ENCODE results near the gene ITIH1. TPM values are rescaled to one million over a fixed set of nuclear protein-coding genes. Genes with fewer than 3 reads are reported as not detected.

ITIH1 gene
- total RNA-seq, 1 experiment from 2014 or later: not detected

- Histone ChIP-seq H3K14ac (ENCODE audit: insufficient read depth, low read length) (no peak overlapping the region), H2AFZ (ENCODE audit: low read length) (no peak overlapping the region), H3K27ac (ENCODE audit: insufficient read length, low read depth, low read length) (no peak overlapping the region), H3K23me2 (ENCODE audit: insufficient read length, low read depth, low read length, poor library complexity, severe bottlenecking) (no peaks in the 10 kb centered on the region), H3K56ac (ENCODE audit: insufficient read length, low read depth, low read length) (no peak overlapping the region), H3K23ac (ENCODE audit: insufficient read length, low read depth, low read length) (no peak overlapping the region), H3K4me1 (ENCODE audit: insufficient read depth, low read length) (no peaks in the 10 kb centered on the region), H3K4ac (ENCODE audit: low read depth, low read length) (no peak overlapping the region), H2BK12ac (ENCODE audit: insufficient read length, low read depth, low read length) (no peak overlapping the region), H3K9ac (ENCODE audit: extremely low read depth, insufficient read length, low read length) (no peak overlapping the region), H2BK120ac (ENCODE audit: low read depth, low read length, poor library complexity, severe bottlenecking) (no peak overlapping the region), H3T11ph (ENCODE audit: low read length) (no peak overlapping the region), H4K8ac (replicated peaks; ENCODE audit: insufficient read length, low read depth, low read length) (no peak overlapping the region), H2BK20ac (ENCODE audit: low read depth, low read length, poor library complexity, severe bottlenecking) (no peak overlapping the region), H3K9me3 (ENCODE audit: control insufficient read depth, low read depth, low read length) (no peaks in the 10 kb centered on the region), H3K4me2 (ENCODE audit: insufficient read depth, insufficient read length, low read length) (no peak overlapping the region), H2BK15ac (ENCODE audit: low read depth, low read length) (no peak overlapping the region), H3K27me3 (ENCODE audit: insufficient read depth, low read length) (no peaks in the 10 kb centered on the region), H2BK5ac (ENCODE audit: insufficient read length, low read length) (no peak overlapping the region), H4K20me1 (ENCODE audit: control insufficient read depth, insufficient read depth, insufficient read length) (no peaks in the 10 kb centered on the region), H4K5ac (ENCODE audit: insufficient read length, low read depth, low read length) (no peak overlapping the region), H3K79me2 (ENCODE audit: insufficient read depth, low read length) (no peaks in the 10 kb centered on the region), H4K91ac (ENCODE audit: insufficient read length, low read depth, low read length) (no peak overlapping the region), H2AK5ac (ENCODE audit: insufficient read length, low read length) (no peak overlapping the region), H3K79me1 (ENCODE audit: insufficient read depth, low read depth, low read length, poor library complexity, severe bottlenecking) (no peaks in the 10 kb centered on the region), H3K18ac (ENCODE audit: insufficient read length, low read depth, low read length) (no peak overlapping the region)
- Mint-ChIP-seq H3K27ac (no peak overlapping the region), H3K4me1 (no peaks in the 10 kb centered on the region), H3K36me3 (ENCODE audit: insufficient read depth in 1 of 3, low read depth in 3 of 3) (peaks cover 29 to 83% (median 81%) of the 10 kb centered on the region in 3 experiments; a peak in 6 of 7 replicates), H3K4me3 (no peak overlapping the region), H3K27me3 (ENCODE audit: low read depth) (no peaks in the 10 kb centered on the region), H3K9me3 (no peaks in the 10 kb centered on the region)
- no peak for DNase-seq
- no peak for TF ChIP-seq CTCF (conservative IDR thresholded peaks at IDR 0.05)
- no CpG with 5 or more reads among the region's 2 CpGs for WGBS (ENCODE audit: extremely low coverage, insufficient read length, low lambda C conversion rate)
These were observed 13.9 kb upstream of the ITIH1 start for GRCh38 chr3:52763466-52763865.
